Nucleus accumbens (tissue), 56 donors: ENCODE data around the gene TEF.
"Not testable (repeated sequence)": the region's sequence is repeated elsewhere in the genome, so short reads cannot be mapped to it uniquely, and the experiment has no call there.

Experiments used
- DNase-seq, 56 donors: peaks; one replicate each; lab custom pipeline; 2025; lab: John Stamatoyannopoulos, UW

Gene TEF

DNA sequence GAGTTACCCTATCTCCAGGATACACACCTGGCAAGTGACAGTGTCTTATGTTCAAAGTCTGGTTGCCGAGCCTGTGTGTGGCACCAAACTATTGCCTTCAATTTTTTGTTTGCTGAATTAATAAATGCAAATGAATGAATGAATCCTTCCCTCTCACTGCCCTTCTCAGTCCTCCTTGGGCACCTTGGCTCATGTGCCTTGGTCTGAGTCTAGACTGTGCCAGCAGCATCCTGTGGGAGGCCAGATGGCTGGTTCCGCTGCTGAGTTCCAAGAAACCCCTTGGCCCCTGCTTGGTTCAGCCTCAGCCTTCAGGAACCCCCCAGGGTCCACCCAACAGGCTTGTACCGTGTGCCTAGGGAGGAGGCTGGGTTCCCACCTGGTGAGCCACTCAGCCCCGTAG, 33.8 kb downstream of the TEF start:
- DNase-seq: peak in 1 of 56 donors; percentile 19

DNA sequence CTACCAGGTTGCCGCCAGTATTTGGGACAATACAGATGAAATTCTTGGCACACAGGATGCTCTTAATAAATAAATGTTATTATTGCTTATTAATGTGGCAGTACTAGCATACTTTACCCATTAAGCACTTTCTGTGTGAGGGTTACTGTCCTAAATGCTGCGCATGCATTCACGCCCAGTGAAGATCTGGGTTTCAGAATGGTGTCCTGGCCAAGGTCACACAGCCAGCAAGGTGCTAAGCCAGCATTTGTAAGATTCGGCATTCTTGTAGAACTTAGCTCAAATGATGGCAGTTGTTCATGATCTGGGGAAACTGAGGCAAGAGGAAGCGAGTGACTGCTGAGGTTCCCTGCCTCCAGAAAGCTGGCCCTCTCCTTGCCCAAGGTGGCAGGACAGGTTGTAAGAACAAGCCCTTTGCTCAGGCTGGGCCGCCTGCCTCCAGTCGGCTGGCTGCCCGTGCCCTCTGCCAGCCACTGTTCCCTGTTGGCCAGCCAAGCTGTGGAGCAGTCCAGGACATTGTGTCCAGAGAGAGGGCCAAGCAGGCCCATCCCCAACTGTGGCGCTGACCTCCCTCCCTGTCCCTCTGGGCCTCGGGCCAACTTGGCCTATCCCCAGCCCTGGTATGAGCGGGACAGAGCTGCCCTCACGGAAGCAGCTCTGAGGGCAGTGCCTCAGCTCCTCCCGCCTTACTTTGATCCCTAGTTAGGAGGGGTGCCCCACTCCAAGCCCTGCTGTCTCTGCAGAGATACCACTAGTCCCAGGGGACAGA, 36.1 kb downstream of the TEF start:
- DNase-seq: peak; percentile 69 to 99 (median 95)

DNA sequence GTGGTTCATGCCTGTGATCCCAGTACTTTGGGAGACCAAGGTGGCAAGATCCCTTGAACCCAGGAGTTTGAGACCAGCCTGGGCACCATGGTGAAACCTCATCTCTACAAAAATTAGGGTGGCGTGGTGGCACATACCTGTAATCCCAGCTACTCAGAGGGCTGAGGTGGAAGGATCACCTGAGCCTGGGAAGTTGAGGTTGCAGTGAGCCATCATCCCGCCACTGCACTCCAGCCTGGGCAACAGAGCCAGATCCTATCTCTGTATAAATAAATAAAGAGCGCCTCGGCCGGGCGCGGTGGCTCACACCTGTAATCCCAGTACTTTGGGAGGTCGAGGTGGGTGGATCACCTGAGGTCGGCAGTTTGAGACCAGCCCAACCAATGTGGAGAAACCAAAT, 37.0 kb downstream of the TEF start:
- DNase-seq: no peak

DNA sequence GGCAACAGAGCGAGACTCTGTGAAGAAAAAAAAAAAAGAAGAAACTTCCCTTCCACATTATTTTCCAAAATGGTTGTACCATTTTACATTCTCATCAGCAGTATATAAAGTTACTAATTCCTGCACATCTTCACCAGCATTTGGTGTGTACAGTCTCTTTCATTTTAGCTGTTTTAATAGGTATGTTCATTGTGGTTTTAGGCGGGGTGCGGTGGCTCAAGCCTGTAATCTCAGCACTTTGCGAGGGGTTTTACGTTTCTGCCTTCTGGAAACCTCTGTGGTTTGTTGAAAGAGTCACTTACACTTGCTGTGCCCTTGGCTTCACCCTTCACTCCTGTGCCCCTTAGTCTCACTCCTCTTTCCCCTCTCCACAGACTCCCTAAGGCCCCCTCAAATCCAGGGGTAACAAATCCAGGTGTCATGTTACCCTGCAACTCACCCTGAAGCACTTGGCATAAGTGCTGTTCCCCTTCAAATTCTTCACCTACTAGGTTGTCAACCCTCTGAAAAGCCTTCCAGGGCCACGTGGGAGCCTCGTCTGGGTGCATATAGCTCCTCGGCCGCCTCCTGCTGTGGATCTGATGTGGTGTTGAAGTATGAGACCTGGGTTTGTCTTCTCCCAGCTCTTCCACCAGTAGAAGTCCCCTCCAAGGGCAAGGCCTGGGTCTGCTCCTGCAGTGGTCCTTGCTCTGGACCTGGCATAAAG, 44.1 kb downstream of the TEF start:
- no peak for DNase-seq

DNA sequence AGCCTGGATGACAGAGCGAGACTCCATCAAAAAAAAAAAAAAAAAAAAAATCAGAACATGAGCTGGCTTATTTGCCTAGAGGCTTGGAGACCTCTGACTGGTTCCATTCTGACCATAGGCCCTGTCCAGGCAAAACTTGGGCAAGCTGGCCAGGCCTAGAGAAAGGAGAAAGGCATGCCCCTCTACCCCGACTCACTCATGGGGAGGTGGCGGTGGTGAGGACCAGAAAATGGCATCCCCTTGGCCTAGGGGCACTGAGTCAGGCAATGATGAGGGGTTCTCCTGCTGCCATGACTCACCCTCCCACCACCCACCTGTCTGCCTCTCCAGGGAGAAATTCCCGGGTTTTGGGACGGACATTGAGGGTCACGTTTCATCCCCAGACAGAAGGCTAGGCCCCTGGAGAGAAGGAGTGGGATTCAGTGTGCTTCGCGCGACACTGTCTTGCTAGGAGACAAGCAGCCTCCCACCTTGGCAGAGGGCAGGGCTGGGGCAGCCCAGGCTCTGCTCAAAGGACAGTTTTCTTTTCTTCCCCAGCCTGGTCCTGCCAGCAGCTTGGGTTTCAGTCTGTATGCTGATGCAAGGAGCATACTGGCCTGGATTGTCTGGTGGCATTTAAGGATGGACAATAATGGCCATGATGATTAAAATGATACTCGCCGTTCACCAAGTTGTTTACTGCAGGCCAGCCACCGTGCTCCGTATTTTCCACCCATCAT, 47.6 kb downstream of the TEF start:
- peak in 16 of 56 donors; percentile 16 to 57 (median 36) for DNase-seq

DNA sequence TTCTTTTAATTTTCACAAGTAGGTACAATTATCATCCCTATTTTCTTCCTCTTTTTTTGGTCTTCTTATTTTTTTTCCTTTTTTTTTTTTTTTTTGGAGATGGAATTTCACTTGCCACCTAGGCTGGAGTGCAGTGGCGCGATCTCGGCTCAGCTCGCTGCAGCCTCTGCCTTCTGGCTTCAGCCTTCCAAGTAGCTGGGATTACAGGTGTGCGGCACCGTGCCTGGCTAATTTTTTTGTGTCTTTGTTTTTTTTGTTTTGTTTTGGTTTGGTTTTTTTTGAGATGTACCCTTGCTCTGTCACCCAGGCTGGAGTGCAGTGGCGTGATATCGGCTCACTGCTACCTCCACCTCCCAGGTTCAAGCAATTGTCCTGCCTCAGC, 48.2 kb downstream of the TEF start:
- no peak for DNase-seq

DNA sequence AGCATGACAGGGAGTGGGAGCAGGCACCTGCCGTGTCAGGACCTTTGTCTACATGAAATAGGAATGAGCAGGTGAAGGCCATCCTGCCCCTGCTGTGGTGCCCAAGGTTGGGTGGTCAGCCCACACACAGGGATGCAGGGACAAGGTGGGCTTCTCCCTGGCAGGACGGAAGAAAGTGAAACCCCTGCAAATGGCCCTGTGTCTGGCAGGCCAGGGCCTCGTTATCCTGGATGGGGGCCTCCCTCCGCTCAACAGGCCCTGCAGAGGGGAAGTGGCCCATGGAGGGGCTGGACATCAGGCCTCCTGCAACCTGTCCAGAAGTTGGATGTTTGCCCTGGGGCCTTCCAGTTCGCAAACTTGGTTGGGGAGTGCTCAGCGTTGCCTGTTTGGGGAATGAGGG, 49.9 kb downstream of the TEF start:
- DNase-seq: no peak

DNA sequence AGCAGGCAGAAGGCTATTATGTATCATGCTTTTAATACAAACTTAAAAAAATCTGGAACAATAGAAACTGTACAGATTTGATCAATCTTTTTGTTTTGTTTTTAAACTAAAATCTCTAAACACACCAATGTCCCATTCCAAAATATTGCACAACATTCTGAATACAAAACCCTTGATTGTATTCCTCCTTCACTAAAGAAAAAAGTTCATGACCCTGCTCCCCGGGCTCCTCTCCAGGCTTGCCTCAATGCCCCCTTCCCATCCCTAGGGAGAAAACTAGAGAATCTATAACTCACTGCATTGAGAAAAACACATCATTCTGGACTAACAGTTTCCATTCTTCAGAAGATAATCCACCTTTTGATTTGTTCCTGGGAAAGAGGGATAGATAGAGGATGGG, 51.7 kb downstream of the TEF start:
- not testable (repeated sequence) for DNase-seq

DNA sequence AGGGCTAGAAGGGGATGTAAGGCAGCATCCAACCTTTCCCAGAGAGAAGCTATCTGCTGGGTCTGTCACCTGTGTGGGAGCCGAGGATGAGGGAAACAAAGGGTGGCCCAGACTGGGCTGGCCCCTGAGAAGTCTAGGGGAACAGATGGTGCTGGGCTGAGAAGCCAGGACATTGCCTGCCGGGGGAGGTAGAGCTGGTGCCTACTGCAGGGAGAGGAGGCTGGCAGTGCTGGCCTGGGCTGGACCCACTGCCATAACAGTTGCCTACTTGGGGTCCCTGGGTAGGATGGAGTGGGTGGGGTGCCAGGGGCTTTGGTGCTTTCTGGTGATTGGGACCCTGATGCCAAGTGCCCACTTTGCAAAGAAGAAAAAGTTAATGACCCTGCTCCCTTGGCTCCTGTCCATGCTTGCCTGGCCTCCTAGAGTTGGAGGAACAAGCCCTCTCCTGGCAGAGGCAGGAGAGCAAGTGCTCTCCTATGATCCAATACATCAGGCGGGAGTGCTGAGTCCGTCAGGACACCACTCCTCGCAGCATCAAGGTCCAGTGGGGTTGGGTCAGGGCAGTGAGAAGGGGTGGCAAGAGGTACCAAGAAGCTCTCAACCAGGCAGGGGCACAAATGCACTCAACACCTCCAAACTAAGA, 52.7 kb downstream of the TEF start:
- peak in 1 of 56 donors; percentile 21 for DNase-seq

DNA sequence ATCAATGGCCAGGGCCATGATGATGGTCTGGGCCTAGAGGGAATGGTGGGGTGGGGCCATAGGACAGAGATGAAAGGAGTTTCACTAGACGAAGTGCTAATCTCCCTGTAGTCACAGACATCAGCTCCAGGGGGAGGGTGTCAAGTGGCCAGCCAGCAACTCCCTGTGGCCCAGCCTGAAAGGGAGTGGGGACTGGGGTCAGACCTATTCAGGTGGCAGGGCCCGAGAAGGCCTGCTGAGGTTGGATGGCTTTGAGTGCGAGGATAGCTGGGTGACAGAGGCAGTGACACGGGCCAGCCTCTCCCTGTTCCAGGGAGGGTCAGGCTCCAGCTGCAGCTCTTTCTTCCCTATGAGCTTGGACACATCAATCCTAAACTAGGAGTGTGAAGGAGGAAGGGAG, 53.8 kb downstream of the TEF start:
- DNase-seq: no peak

DNA sequence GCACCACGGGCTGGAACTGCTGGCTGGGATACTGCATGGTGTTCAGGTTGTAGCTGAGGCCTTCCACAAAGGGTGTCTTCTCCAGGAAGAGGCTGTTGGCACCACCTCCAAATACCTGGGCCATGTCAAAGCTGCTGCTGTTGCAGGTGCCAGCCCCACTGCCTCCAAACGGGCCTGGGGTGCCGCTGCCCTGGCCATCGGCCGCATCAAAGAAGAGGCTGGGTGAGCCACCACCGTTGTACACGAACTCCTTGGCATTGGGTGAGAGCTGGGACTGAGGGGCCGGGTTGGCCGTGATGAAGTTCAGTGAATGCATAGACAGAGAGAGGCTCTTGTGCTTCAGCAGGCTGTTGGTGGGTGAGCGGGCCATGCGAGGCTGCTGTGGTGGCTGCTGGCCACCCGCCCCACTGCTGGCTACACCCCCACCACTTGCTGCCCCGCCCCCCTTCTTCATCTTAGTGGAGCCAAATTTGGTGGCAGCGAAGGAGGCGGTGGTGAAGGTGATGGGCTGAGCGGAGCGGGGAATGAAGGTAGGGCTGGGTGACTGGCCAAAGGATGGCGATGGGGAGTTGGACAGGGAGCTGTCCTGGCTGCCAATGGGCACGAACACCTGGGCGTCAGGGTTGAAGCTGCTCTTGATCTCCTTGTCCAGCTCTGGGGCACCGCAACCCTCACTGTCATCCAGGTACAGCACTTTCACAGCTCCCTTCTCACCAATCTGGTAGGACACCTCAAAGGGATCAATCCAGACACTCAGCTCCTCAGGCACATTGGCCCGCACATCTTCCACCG, 54.8 kb downstream of the TEF start:
- peak in 3 of 56 donors; percentile 14 to 15 (median 14) for DNase-seq

DNA sequence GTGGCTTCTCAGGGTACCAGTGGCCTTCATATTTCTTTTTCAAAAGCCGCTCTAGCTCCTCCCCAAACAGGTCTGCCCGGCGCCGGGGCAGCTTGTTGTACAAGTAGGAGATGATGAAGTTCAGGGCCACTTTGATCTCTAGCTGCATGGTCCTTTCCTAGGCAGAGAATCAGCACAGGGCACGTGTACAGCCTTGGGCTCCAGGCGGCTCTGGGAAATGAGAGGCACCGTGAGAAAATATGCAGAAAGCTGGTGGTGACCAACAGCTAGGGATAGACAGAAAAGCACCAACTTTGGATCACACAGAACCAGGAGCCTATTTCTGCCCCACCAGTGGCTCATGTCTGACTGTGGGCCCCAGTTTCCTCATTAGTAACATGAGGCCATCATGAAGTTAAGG, 55.5 kb downstream of the TEF start:
- no peak for DNase-seq

DNA sequence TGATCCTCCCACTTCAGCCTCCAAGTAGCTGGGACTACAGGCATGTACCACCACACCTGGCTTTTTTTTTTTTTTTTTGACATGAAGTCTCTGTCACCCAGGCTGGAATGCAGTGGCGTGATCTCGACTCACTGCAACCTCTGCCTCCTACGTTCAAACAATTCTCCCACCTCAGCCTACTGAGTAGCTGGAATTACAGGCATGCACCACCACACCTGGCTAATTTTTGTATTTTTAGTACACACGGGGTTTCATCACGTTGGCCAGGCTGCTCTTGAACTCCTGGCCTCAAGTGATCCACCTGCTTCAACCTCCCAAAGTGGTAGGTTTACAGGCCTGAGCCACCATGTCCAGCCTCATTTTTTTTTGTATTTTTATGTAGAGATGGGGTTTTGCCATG, 58.8 kb downstream of the TEF start:
- not testable (repeated sequence) for DNase-seq

DNA sequence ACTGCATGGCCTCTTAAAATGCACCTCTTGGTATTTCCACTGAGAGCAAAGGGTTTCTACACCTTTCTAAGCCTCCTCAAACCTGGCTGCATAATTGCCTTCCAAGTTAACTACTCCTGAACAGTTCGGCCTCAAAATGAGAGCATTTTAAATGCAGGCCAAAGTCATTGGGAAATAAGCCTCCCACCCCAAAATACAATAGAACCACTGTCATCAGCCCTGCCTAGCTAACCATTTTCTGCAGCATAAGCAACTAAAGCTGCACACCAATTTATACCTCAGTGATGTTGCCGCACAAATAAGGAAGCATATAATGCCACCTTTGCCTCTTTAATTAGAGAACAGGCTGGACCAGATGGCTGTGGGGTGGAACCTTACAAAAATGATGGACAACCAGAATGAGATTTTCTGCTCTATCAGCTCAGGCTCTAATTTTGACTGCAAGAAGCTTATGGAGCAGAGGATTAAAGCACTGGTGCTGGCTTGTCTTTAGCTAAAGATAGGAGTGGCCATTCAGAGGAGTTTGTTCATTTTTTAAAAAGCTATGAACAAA, 60.6 kb downstream of the TEF start:
- DNase-seq: no peak

DNA sequence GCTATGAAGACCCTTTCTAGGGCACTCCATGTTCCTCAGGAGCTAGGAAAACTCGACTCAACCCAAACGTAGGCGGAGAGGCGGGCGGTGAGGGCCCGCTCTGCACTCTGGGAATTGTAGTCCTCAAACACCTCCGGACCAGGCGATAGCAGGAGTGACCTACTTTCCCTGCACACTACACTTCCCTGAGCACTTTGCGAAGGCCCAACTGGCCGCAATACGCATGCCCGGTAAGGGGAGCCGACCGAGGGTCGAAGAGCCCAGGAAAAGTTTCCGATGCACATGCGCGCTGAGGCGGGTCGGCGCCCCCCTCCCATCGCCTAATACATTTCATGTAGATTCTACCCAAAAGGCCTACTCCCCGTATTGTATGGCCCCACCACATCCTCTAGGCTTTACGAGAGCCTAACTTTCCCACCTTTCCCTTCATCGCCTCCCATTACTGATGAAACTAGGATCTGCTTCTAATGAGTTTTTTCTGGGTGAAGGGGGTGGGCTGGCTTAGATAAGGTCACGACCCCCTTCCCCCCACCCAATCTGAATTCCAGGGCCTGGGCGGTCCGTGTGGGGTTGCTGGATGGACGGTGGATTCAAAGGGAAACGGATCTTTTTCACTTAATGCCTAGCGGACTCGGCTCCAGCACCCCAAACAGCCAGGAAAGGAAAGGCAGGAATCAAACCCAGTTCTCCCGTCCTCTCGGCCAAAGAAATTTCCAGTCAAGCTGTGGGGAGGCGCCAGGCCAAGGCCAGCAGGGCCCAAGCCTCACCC, 62.8 kb downstream of the TEF start:
- peak; percentile 45 to 91 (median 77) for DNase-seq

DNA sequence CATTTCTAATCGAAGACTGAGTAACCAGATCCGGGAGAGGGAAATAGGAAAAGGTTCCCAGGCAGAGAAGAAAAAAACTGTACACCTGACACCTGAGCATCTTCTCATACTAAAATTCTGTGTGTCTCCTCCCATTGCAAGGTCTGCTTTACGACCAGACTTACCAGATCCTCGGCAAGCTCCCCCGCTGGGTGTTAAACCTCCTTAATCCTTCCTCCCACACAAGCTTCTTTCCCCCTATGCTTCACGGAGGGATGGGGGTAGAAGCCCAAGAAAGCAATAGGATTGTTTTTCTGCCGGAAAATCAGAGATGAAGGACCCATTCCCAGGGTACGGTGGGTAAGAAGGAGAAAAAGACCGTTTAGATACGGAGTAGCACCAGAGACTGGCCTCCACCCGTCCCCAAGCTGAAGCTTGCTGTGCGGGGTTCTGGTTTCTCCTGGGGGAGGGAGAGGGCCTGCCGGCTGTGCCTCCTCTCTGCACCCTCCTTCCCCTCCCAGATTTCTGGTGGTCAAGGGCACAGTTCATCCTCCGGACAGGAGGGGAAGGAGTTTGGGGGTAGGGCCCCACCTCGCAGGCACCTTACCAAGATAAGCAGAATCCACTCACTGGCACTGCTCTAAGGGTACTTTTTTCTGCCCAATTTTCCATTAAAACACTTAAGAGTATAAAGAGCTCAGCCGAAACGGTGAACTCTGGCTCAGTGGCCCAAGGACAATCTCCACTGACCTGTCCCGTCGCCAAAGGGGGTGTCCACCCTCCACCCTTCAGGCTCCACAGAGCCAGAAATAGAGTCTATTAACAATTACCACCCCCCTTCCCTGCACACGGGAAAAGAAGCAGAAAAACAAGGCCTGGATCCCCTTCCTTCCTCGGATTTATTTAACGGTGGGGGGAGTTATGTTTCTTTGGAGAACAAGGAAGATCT, 63.7 kb downstream of the TEF start:
- peak in 21 of 56 donors; percentile 17 to 61 (median 48) for DNase-seq

DNA sequence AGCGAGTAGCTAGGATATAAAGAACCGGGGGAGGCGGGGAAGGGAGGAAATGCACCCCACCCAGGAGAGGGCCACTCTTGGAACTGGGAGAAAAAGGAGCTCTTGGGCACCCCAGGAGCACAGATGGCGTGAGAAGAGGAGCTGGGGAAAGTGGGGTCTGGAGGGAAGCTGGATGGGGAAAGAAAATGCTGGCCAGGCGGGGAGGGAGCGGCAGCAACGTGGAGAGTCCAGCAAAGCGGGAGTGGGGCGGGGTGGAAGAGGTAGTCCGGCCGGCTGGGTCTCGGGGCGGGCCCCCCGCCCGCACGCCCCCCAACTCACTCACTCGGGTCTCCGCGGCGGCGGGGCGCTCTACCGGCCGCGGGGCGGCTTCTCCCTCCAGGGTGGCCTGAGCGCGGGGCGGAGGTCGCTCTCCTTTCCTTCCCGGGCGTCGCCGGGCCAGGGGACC, 64.3 kb downstream of the TEF start:
- DNase-seq: peak in 16 of 56 donors; percentile 20 to 64 (median 38)
